Jurkat, Clone E6-1 (cell line): ENCODE results near the gene MBNL2.

ENCODE experiments used
- DNase-seq: peaks from one replicate; pipeline ENCODE4 v3.0.0-alpha.2; 2011; ENCODE audit warnings: low read depth, low spot score
- H3K4me3 ChIP-seq: 2 replicates; pipeline ENCODE4 v1.5.1; 2011; ENCODE audit warnings: mild to moderate bottlenecking, low read length, control low read depth, moderate library complexity

The MBNL2 gene

GRCh38 chr13:97354808-97355207 lies 132.7 kb downstream of the MBNL2 start:
- DNase-seq: no peak
- H3K4me3 ChIP-seq: no peak overlapping the region

- DNase-seq: no peak
- no peak overlapping the region for H3K4me3 ChIP-seq
These were observed 134.5 kb downstream of the MBNL2 start for GRCh38 chr13:97356592-97356991.

- no peak overlapping the region for H3K4me3 ChIP-seq
- peak; percentile 63 for DNase-seq
These were observed 137.3 kb downstream of the MBNL2 start for GRCh38 chr13:97359181-97360057.

GRCh38 chr13:97360610-97361009 lies 138.5 kb downstream of the MBNL2 start:
- no peak for DNase-seq

GRCh38 chr13:97364031-97364430 lies 141.9 kb downstream of the MBNL2 start:
- no peak for DNase-seq
- no peak overlapping the region for H3K4me3 ChIP-seq

More at GRCh38 chr13:97360610-97361009, 138.5 kb downstream of the MBNL2 start:
- H3K4me3 ChIP-seq: no peak overlapping the region

GRCh38 chr13:97364827-97365226 lies 142.7 kb downstream of the MBNL2 start:
- no peak overlapping the region for H3K4me3 ChIP-seq
- no peak for DNase-seq

- no peak for DNase-seq
- H3K4me3 ChIP-seq: no peak overlapping the region
These were observed 144.1 kb downstream of the MBNL2 start for GRCh38 chr13:97366172-97366688.

GRCh38 chr13:97367016-97367822 lies 145.1 kb downstream of the MBNL2 start:
- no peak for DNase-seq
- H3K4me3 ChIP-seq: no peak overlapping the region

GRCh38 chr13:97369261-97369893 lies 147.2 kb downstream of the MBNL2 start:
- H3K4me3 ChIP-seq: no peak overlapping the region

GRCh38 chr13:97371486-97372109 lies 149.5 kb downstream of the MBNL2 start:
- H3K4me3 ChIP-seq: no peak overlapping the region
- no peak for DNase-seq

More at GRCh38 chr13:97369261-97369893, 147.2 kb downstream of the MBNL2 start:
- no peak for DNase-seq

- DNase-seq: no peak
- H3K4me3 ChIP-seq: no peak overlapping the region
These were observed 150.8 kb downstream of the MBNL2 start for GRCh38 chr13:97372936-97373335.

GRCh38 chr13:97373787-97374186 lies 151.7 kb downstream of the MBNL2 start:
- H3K4me3 ChIP-seq: no peak overlapping the region
- DNase-seq: no peak

- H3K4me3 ChIP-seq: no peak overlapping the region
- DNase-seq: no peak
These were observed 154.8 kb downstream of the MBNL2 start for GRCh38 chr13:97376981-97377380.

GRCh38 chr13:97379386-97379785 lies 157.3 kb downstream of the MBNL2 start:
- no peak overlapping the region for H3K4me3 ChIP-seq
- no peak for DNase-seq

- H3K4me3 ChIP-seq: no peak overlapping the region
- DNase-seq: no peak
These were observed 158.6 kb downstream of the MBNL2 start for GRCh38 chr13:97380696-97381095.

- no peak overlapping the region for H3K4me3 ChIP-seq
- no peak for DNase-seq
These were observed 159.1 kb downstream of the MBNL2 start for GRCh38 chr13:97381189-97381588.

GRCh38 chr13:97382276-97382675 lies 160.1 kb downstream of the MBNL2 start:
- DNase-seq: no peak
- H3K4me3 ChIP-seq: no peak overlapping the region

- no peak overlapping the region for H3K4me3 ChIP-seq
- no peak for DNase-seq
These were observed 162.2 kb downstream of the MBNL2 start for GRCh38 chr13:97384371-97384770.

GRCh38 chr13:97385146-97385545 lies 163.0 kb downstream of the MBNL2 start:
- H3K4me3 ChIP-seq: no peak overlapping the region
- DNase-seq: no peak
